K562 (cell line): Measurements from ENCODE around the gene ARID3B. TPM values are rescaled to one million over a fixed set of nuclear protein-coding genes. Genes with fewer than 3 reads are reported as not detected.

Experiments used
- CAMTA2 ChIP-seq: fragments of 250-450 bp; sonication (Bioruptor Pico); conservative IDR thresholded peaks from 2 replicates; pipeline ENCODE4 v1.5.1; 2022
- CCAR2 ChIP-seq: fragments of 200-400 bp; formaldehyde crosslinking; IDR thresholded peaks from 2 replicates; pipeline ENCODE4 v1.6.1; 2017; ENCODE audit warnings: mild to moderate bottlenecking, low read depth, low read length
- DACH1 ChIP-seq: fragments of 450-650 bp; IDR thresholded peaks from 2 replicates; pipeline ENCODE4 v1.6.1; 2018; ENCODE audit not compliant: partially characterized antibody
- FOSL1 ChIP-seq: fragments of 200-800 bp; sonication (Bioruptor generic); conservative IDR thresholded peaks from 2 replicates; pipeline ENCODE4 v1.6.1; 2016; ENCODE audit warnings: missing genetic modification characterization, missing compliant biosample characterization
- GATAD2A ChIP-seq: fragments of 450-650 bp; IDR thresholded peaks from 2 replicates; pipeline ENCODE4 v1.6.1; 2017
- HCFC1 ChIP-seq: IDR thresholded peaks from 2 replicates; pipeline ENCODE4 v1.6.1; 2012; ENCODE audit warnings: low read depth, low read length, improper control_type of control experiment
- HDAC1 ChIP-seq, 2 experiments: fragments of 450-650 bp; IDR thresholded peaks; 2 replicates each; pipeline ENCODE4 v1.6.1; 2016 to 2017; ENCODE audit warnings: inconsistent platforms in 1 of 2, mild to moderate bottlenecking in 1 of 2, moderate library complexity in 1 of 2
- RFX1 ChIP-seq: fragments of 450-650 bp; IDR thresholded peaks from 2 replicates; pipeline ENCODE4 v1.6.1; 2016; ENCODE audit warnings: mild to moderate bottlenecking, moderate library complexity
- SNRNP70 ChIP-seq: fragments of 200-400 bp; formaldehyde crosslinking; optimal IDR thresholded peaks from 2 replicates; pipeline ENCODE3; 2017; ENCODE audit warnings: low read depth, low read length
- STAG1 ChIP-seq: sonication (generic); formaldehyde crosslinking; IDR thresholded peaks from 2 replicates; pipeline ENCODE4 v1.5.0; 2020; ENCODE audit warnings: missing genetic modification reagents, borderline replicate concordance
- TFAP4 ChIP-seq: sonication (generic); formaldehyde crosslinking; IDR thresholded peaks from 2 replicates; pipeline ENCODE4 v1.8.0; 2022; ENCODE audit warnings: missing genetic modification reagents, mild to moderate bottlenecking, moderate library complexity, borderline replicate concordance
- ZNF311 ChIP-seq: fragments of 250-450 bp; sonication (Bioruptor Pico); IDR thresholded peaks from 2 replicates; pipeline ENCODE4 v1.4.0; 2020; ENCODE audit warnings: mild to moderate bottlenecking, moderate library complexity
- ZNF655 ChIP-seq: fragments of 250-450 bp; sonication (Bioruptor Pico); IDR thresholded peaks from 2 replicates; pipeline ENCODE4 v1.5.0; 2021
- polyA plus RNA-seq, 8 experiments: library from polyadenylated mRNA; depleted of rRNA in 4 of 8; stranded (reverse) in 5 of 8; unstranded in 3 of 8; fragments of >200 nt; fragmentation: Nextera tagmentation in 2 of 8; fragmentation: Illumina TruSeq in 1 of 8; extraction: Ambion mirVana in 2 of 8; extraction: Trizol in 1 of 8; gene quantifications; 2 replicates each; pipeline versions ENCODE4 v1.2.1 to v1.2.3, GENCODE V29; 2011 to 2014; ENCODE audit warnings: inconsistent platforms in 1 of 8, missing spikeins in 1 of 8
- total RNA-seq, 7 experiments: library from RNA; depleted of rRNA in 6 of 7; stranded (reverse); fragments of >200 nt in 6 of 7; fragmentation: Illumina TruSeq in 2 of 7; extraction: Trizol in 2 of 7; gene quantifications; 2 replicates each; pipeline versions ENCODE4 v1.2.1 to v1.2.3, GENCODE V29; 2011 to 2021; ENCODE audit warnings: low replicate concordance in 1 of 7
- TF ChIP-seq, protein P1 (sequence below): sonication (generic); formaldehyde crosslinking; IDR thresholded peaks from 2 replicates; pipeline ENCODE4 v1.8.0; 2022; ENCODE audit warnings: mild to moderate bottlenecking, missing genetic modification reagents
- TF ChIP-seq, protein P2 (sequence below): sonication (generic); formaldehyde crosslinking; IDR thresholded peaks from 2 replicates; pipeline ENCODE4 v1.8.0; 2022; ENCODE audit warnings: mild to moderate bottlenecking, missing genetic modification reagents
- TF ChIP-seq, protein P3 (sequence below): sonication (generic); formaldehyde crosslinking; IDR thresholded peaks from 2 replicates; pipeline ENCODE4 v1.8.0; 2023; ENCODE audit warnings: mild to moderate bottlenecking, missing genetic modification reagents

ARID3B gene
- total and polyA plus RNA-seq, 9 of the 15 experiments (the other 6 are each of a cell fraction or from before 2014, with no cell fraction given): 0.32 to 15.1 (median 7.1) TPM

- TF ChIP-seq FOSL1 (tag) (peak; percentile 99), RFX1 (peak; percentile 38; the same call in 1 of the 2 replicates), ZNF655 (no peak), DACH1 (peak; percentile 97), CAMTA2 (CRISPR knock-in tag) (no peak), ZNF311 (CRISPR knock-in tag) (no peak), SNRNP70 (no peak), CCAR2 (peak; percentile 52; the same call in 1 of the 2 replicates), TFAP4 (CRISPR knock-in tag) (peak; percentile 100), HCFC1 (no peak; the same call in 1 of the 2 replicates), STAG1 (no peak), GATAD2A (peak; percentile 48; the same call in 1 of the 2 replicates), HDAC1 (IDR thresholded peaks at IDR 0.05) (peak; percentile 95 to 100)
- TF ChIP-seq, protein P1, sequence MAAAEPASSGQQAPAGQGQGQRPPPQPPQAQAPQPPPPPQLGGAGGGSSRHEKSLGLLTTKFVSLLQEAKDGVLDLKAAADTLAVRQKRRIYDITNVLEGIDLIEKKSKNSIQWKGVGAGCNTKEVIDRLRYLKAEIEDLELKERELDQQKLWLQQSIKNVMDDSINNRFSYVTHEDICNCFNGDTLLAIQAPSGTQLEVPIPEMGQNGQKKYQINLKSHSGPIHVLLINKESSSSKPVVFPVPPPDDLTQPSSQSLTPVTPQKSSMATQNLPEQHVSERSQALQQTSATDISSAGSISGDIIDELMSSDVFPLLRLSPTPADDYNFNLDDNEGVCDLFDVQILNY (CRISPR knock-in tag): peak; percentile 73; the same call in 1 of the 2 replicates
- TF ChIP-seq, protein P2, sequence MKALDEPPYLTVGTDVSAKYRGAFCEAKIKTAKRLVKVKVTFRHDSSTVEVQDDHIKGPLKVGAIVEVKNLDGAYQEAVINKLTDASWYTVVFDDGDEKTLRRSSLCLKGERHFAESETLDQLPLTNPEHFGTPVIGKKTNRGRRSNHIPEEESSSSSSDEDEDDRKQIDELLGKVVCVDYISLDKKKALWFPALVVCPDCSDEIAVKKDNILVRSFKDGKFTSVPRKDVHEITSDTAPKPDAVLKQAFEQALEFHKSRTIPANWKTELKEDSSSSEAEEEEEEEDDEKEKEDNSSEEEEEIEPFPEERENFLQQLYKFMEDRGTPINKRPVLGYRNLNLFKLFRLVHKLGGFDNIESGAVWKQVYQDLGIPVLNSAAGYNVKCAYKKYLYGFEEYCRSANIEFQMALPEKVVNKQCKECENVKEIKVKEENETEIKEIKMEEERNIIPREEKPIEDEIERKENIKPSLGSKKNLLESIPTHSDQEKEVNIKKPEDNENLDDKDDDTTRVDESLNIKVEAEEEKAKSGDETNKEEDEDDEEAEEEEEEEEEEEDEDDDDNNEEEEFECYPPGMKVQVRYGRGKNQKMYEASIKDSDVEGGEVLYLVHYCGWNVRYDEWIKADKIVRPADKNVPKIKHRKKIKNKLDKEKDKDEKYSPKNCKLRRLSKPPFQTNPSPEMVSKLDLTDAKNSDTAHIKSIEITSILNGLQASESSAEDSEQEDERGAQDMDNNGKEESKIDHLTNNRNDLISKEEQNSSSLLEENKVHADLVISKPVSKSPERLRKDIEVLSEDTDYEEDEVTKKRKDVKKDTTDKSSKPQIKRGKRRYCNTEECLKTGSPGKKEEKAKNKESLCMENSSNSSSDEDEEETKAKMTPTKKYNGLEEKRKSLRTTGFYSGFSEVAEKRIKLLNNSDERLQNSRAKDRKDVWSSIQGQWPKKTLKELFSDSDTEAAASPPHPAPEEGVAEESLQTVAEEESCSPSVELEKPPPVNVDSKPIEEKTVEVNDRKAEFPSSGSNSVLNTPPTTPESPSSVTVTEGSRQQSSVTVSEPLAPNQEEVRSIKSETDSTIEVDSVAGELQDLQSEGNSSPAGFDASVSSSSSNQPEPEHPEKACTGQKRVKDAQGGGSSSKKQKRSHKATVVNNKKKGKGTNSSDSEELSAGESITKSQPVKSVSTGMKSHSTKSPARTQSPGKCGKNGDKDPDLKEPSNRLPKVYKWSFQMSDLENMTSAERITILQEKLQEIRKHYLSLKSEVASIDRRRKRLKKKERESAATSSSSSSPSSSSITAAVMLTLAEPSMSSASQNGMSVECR (CRISPR knock-in tag): peak; percentile 92
- TF ChIP-seq, protein P3, sequence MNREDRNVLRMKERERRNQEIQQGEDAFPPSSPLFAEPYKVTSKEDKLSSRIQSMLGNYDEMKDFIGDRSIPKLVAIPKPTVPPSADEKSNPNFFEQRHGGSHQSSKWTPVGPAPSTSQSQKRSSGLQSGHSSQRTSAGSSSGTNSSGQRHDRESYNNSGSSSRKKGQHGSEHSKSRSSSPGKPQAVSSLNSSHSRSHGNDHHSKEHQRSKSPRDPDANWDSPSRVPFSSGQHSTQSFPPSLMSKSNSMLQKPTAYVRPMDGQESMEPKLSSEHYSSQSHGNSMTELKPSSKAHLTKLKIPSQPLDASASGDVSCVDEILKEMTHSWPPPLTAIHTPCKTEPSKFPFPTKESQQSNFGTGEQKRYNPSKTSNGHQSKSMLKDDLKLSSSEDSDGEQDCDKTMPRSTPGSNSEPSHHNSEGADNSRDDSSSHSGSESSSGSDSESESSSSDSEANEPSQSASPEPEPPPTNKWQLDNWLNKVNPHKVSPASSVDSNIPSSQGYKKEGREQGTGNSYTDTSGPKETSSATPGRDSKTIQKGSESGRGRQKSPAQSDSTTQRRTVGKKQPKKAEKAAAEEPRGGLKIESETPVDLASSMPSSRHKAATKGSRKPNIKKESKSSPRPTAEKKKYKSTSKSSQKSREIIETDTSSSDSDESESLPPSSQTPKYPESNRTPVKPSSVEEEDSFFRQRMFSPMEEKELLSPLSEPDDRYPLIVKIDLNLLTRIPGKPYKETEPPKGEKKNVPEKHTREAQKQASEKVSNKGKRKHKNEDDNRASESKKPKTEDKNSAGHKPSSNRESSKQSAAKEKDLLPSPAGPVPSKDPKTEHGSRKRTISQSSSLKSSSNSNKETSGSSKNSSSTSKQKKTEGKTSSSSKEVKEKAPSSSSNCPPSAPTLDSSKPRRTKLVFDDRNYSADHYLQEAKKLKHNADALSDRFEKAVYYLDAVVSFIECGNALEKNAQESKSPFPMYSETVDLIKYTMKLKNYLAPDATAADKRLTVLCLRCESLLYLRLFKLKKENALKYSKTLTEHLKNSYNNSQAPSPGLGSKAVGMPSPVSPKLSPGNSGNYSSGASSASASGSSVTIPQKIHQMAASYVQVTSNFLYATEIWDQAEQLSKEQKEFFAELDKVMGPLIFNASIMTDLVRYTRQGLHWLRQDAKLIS: no peak
Measured at GRCh38 chr15:74545776-74546656, 5.0 kb downstream of the ARID3B start (continued).
